Measurements from ENCODE around the gene MOCS3.

- no peak for TF ChIP-seq EZH2 (IDR thresholded peaks at IDR 0.05)
- TF ChIP-seq POLR2AphosphoS5 (IDR thresholded peaks at IDR 0.05; ENCODE audit: borderline replicate concordance, low read depth, low read length) = no peak
These were observed 45.1 kb downstream of the MOCS3 start for GRCh38 chr20:51003753-51004152.

Data from SK-N-MC (cell line).